K562 (cell line): ENCODE results near the gene P4HB. TPM values are rescaled to one million over a fixed set of nuclear protein-coding genes. Genes with fewer than 3 reads are reported as not detected.

ENCODE experiments used
- ATF1 ChIP-seq, 2 experiments: fragments of 450-650 bp in 1 of 2; IDR thresholded peaks; 2 replicates each; pipeline ENCODE4 v1.6.1; 2016; ENCODE audit warnings: missing compliant biosample characterization in 1 of 2, missing genetic modification characterization in 1 of 2
- BRF2 ChIP-seq: IDR thresholded peaks from 3 replicates; pipeline ENCODE4 v1.6.1; 2011; ENCODE audit warnings: borderline replicate concordance, mild to moderate bottlenecking; ENCODE audit not compliant: insufficient read length, insufficient read depth
- CBX3 ChIP-seq, 2 experiments: IDR thresholded peaks; 1 replicate in 1 of 2; 2 replicates in 1 of 2; pipeline ENCODE4 v1.6.1; 2012; ENCODE audit warnings: inconsistent platforms in 2 of 2, low read length in 2 of 2, borderline replicate concordance in 1 of 2, control low read depth in 1 of 2
- CREBBP ChIP-seq: IDR thresholded peaks from one replicate; pipeline ENCODE4 v1.6.1; 2012; ENCODE audit warnings: low read depth, mild to moderate bottlenecking, control low read depth, inconsistent platforms, low read length
- ERF ChIP-seq: fragments of 450-650 bp; formaldehyde crosslinking; IDR thresholded peaks from 2 replicates; pipeline ENCODE4 v1.4.0; 2020; ENCODE audit warnings: mild to moderate bottlenecking, mixed read lengths
- HDAC1 ChIP-seq, 2 experiments: fragments of 450-650 bp; IDR thresholded peaks; 2 replicates each; pipeline ENCODE4 v1.6.1; 2016 to 2017; ENCODE audit warnings: inconsistent platforms in 1 of 2, mild to moderate bottlenecking in 1 of 2, moderate library complexity in 1 of 2
- HNRNPH1 ChIP-seq: fragments of 200-400 bp; formaldehyde crosslinking; optimal IDR thresholded peaks from 2 replicates; pipeline ENCODE3; 2017; ENCODE audit warnings: low read depth, mild to moderate bottlenecking, low read length, moderate library complexity
- ID3 ChIP-seq, 2 experiments: fragments of 250-450 bp in 1 of 2; fragments of 450-650 bp in 1 of 2; sonication (Bioruptor Pico) in 1 of 2; IDR thresholded peaks; 2 replicates each; pipeline versions ENCODE4 v1.6.1 to v1.8.0; 2016 to 2021; ENCODE audit warnings: mild to moderate bottlenecking in 2 of 2, moderate library complexity in 2 of 2, missing compliant biosample characterization in 1 of 2, missing genetic modification characterization in 1 of 2
- MTA2 ChIP-seq: fragments of 450-650 bp; IDR thresholded peaks from 2 replicates; pipeline ENCODE4 v1.6.1; 2016; ENCODE audit warnings: low read depth
- POLR2AphosphoS2 ChIP-seq: IDR thresholded peaks from 2 replicates; pipeline ENCODE4 v1.6.1; 2012; ENCODE audit warnings: low read length, improper control_type of control experiment
- SIN3A ChIP-seq, 2 experiments: fragments of 150-350 bp in 1 of 2; IDR thresholded peaks; 2 replicates each; pipeline ENCODE4 v1.6.1; 2011 to 2016; ENCODE audit warnings: borderline replicate concordance in 2 of 2, low read depth in 2 of 2, low read length in 2 of 2, mild to moderate bottlenecking in 2 of 2, moderate library complexity in 2 of 2; ENCODE audit not compliant: control insufficient read depth in 1 of 2
- SRF ChIP-seq, 2 experiments: fragments of 250-450, 450-650 bp in 1 of 2; sonication (Bioruptor Pico) in 1 of 2; sonication (generic) in 1 of 2; formaldehyde crosslinking; IDR thresholded peaks; 2 replicates each; pipeline versions ENCODE4 v1.5.0 to v1.5.1; 2020 to 2022; ENCODE audit warnings: mild to moderate bottlenecking in 1 of 2, missing genetic modification reagents in 1 of 2
- USF1 ChIP-seq: sonication (generic); formaldehyde crosslinking; IDR thresholded peaks from 2 replicates; pipeline ENCODE4 v1.9.0; 2022; ENCODE audit warnings: mild to moderate bottlenecking, missing genetic modification reagents
- ZBTB49 ChIP-seq: sonication (generic); formaldehyde crosslinking; IDR thresholded peaks from 2 replicates; pipeline ENCODE4 v1.8.0; 2022; ENCODE audit warnings: missing genetic modification reagents, mild to moderate bottlenecking, borderline replicate concordance
- ZNF197 ChIP-seq: fragments of 200-800 bp; sonication (Bioruptor generic); IDR thresholded peaks from 2 replicates; pipeline ENCODE4 v1.6.1; 2016; ENCODE audit warnings: low read depth, missing genetic modification characterization, missing compliant biosample characterization
- ZNF41 ChIP-seq: fragments of 250-450 bp; sonication (Bioruptor Pico); conservative IDR thresholded peaks from 2 replicates; pipeline ENCODE4 v1.4.0; 2020; ENCODE audit warnings: mild to moderate bottlenecking
- ZNF592 ChIP-seq: fragments of 450-650 bp; IDR thresholded peaks from 2 replicates; pipeline ENCODE4 v1.6.1; 2017; ENCODE audit warnings: antibody characterized with exemption, mild to moderate bottlenecking
- polyA plus RNA-seq, 8 experiments: library from polyadenylated mRNA; depleted of rRNA in 4 of 8; stranded (reverse) in 5 of 8; unstranded in 3 of 8; fragments of >200 nt; fragmentation: Nextera tagmentation in 2 of 8; fragmentation: Illumina TruSeq in 1 of 8; extraction: Ambion mirVana in 2 of 8; extraction: Trizol in 1 of 8; gene quantifications; 2 replicates each; pipeline versions ENCODE4 v1.2.1 to v1.2.3, GENCODE V29; 2011 to 2014; ENCODE audit warnings: inconsistent platforms in 1 of 8, missing spikeins in 1 of 8
- total RNA-seq, 7 experiments: library from RNA; depleted of rRNA in 6 of 7; stranded (reverse); fragments of >200 nt in 6 of 7; fragmentation: Illumina TruSeq in 2 of 7; extraction: Trizol in 2 of 7; gene quantifications; 2 replicates each; pipeline versions ENCODE4 v1.2.1 to v1.2.3, GENCODE V29; 2011 to 2021; ENCODE audit warnings: low replicate concordance in 1 of 7

P4HB gene
- total and polyA plus RNA-seq, 9 of the 15 experiments (the other 6 are each of a cell fraction or from before 2014, with no cell fraction given): 4.4 to 645 (median 325) TPM

GRCh38 chr17:81831957-81832607, 28.3 kb downstream of the P4HB start (continued):
- TF ChIP-seq ZNF592 (peak; percentile 87), BRF2 (no peak), USF1 (CRISPR knock-in tag) (0 out of 2 replicates have a peak, but pooled peaks have one; percentile 3), ZNF41 (CRISPR knock-in tag) (no peak), HNRNPH1 (no peak), SIN3A (IDR thresholded peaks at IDR 0.05; ENCODE audit: borderline replicate concordance in 2 of 2, control insufficient read depth in 1 of 2, low read depth in 2 of 2, low read length in 2 of 2) (no peak; a peak in 1 of 4 replicates), CBX3 (IDR thresholded peaks at IDR 0.05; ENCODE audit: borderline replicate concordance in 1 of 2, low read length in 2 of 2) (no peak), HDAC1 (IDR thresholded peaks at IDR 0.05) (peak in 1 of 2 experiments; percentile 50; a peak in 1 of 4 replicates), CREBBP (no peak), ID3 (CRISPR knock-in tag; IDR thresholded peaks at IDR 0.05) (no peak), ID3 (tag; IDR thresholded peaks at IDR 0.05) (no peak), SRF (CRISPR knock-in tag; IDR thresholded peaks at IDR 0.05) (no peak), POLR2AphosphoS2 (no peak), ERF (CRISPR knock-in tag) (no peak), ATF1 (CRISPR knock-in tag; IDR thresholded peaks at IDR 0.05) (no peak), ATF1 (tag; IDR thresholded peaks at IDR 0.05) (peak; percentile 45), MTA2 (no peak), ZNF197 (no peak), ZBTB49 (CRISPR knock-in tag) (no peak)
